HepG2 (cell line): Measurements from ENCODE around the gene CNTROB. TPM values are rescaled to one million over a fixed set of nuclear protein-coding genes. Genes with fewer than 3 reads are reported as not detected.

ENCODE experiments used
- ATAC-seq: fragments of 200-7000 bp; cut with Tn5 transposase; 3 replicates; pipeline ENCODE4 v1.9.1; 2020; ENCODE audit warnings: mild to moderate bottlenecking, moderate library complexity
- BruUV-seq: library from RNA; stranded (reverse); fragments of 400-500 nt; replicated peaks from 2 replicates; lab custom pipeline; 2021; lab: Mats Ljungman, UMichigan
- CTCF ChIA-PET: fragments of 300-600 bp; formaldehyde crosslinking; extraction: SDS; loops from one replicate; lab custom pipeline; 2021; ENCODE audit warnings: low total read pairs, inconsistent platforms, low intra/inter-chr PET ratio; lab: Yijun Ruan, JAX
- POLR2A ChIA-PET: fragments of 350-600 bp; sonication (Branson Sonifier 250); formaldehyde crosslinking; loops from one replicate; lab custom pipeline; 2020; ENCODE audit warnings: antibody characterized with exemption, inconsistent platforms; lab: Yijun Ruan, JAX
- DNase-seq: peaks from one replicate; pipeline ENCODE4 v3.0.0-alpha.2; 2015; ENCODE audit warnings: low spot score
- FAIRE-seq: peaks from 3 replicates; lab custom pipeline; 2011; peaks lifted over from hg19 to GRCh38; lab: Jason Lieb, UNC
- H2AFZ ChIP-seq: one replicate; pipeline ENCODE4 v1.6.1; 2011; ENCODE audit warnings: low read length, inconsistent platforms
- H3K27ac ChIP-seq: fragments of 300-600 bp; 3 replicates; pipeline ENCODE4 v1.8.0; 2011; ENCODE audit warnings: mixed run types, mild to moderate bottlenecking, mixed read lengths, low read length, inconsistent platforms; ENCODE audit not compliant: insufficient read depth; ENCODE audit errors: extremely low read length
- H3K27me3 ChIP-seq, 2 experiments: fragments of 200-600 bp in 1 of 2; 2 replicates in 1 of 2; 3 replicates in 1 of 2; pipeline versions ENCODE4 v1.6.0 to v1.8.0; 2011; ENCODE audit warnings: low read length in 2 of 2, mild to moderate bottlenecking in 2 of 2, moderate library complexity in 2 of 2, inconsistent platforms in 1 of 2; ENCODE audit not compliant: insufficient read depth in 2 of 2, control insufficient read depth in 1 of 2
- H3K36me3 ChIP-seq, 2 experiments: fragments of 200-600 bp in 1 of 2; replicated peaks in 1 of 2; 2 replicates in 1 of 2; 3 replicates in 1 of 2; pipeline versions ENCODE4 v1.5.1 to v1.8.0; 2011; ENCODE audit warnings: low read length in 2 of 2, inconsistent platforms in 1 of 2; ENCODE audit not compliant: insufficient read depth in 2 of 2, control insufficient read depth in 1 of 2
- H3K4me1 ChIP-seq: 2 replicates; pipeline ENCODE4 v1.5.1; 2012; ENCODE audit warnings: low read length, inconsistent platforms; ENCODE audit not compliant: insufficient read depth
- H3K4me2 ChIP-seq: 2 replicates; pipeline ENCODE4 v1.6.0; 2011; ENCODE audit warnings: low read depth, low read length, inconsistent platforms
- H3K4me3 ChIP-seq, 3 experiments: fragments of 200-600 bp in 1 of 3; sonication (generic), shearing (Covaris generic) in 1 of 3; replicated peaks in 1 of 3; 2 replicates each; pipeline ENCODE4 v1.5.1; 2011 to 2016; ENCODE audit warnings: low read length in 3 of 3, inconsistent platforms in 2 of 3, low read depth in 2 of 3, mild to moderate bottlenecking in 2 of 3, control low read depth in 1 of 3, mixed read lengths in 1 of 3; ENCODE audit not compliant: insufficient read depth in 1 of 3
- H3K79me2 ChIP-seq: one replicate; pipeline ENCODE4 v1.6.1; 2011; ENCODE audit warnings: low read length, inconsistent platforms; ENCODE audit not compliant: insufficient read depth
- H3K9ac ChIP-seq: 2 replicates; pipeline ENCODE4 v1.6.0; 2011; ENCODE audit warnings: mild to moderate bottlenecking, low read depth, low read length, inconsistent platforms; ENCODE audit not compliant: insufficient read depth
- H3K9me3 ChIP-seq: 2 replicates; pipeline ENCODE4 v1.5.1; 2012; ENCODE audit warnings: mild to moderate bottlenecking, low read length
- H4K20me1 ChIP-seq: 2 replicates; pipeline ENCODE4 v1.6.0; 2011; ENCODE audit warnings: inconsistent platforms, mild to moderate bottlenecking, low read length, moderate library complexity; ENCODE audit not compliant: insufficient read depth
- RFX3 ChIP-seq: IDR thresholded peaks from 2 replicates; pipeline ENCODE4 v1.6.1; 2016; ENCODE audit warnings: missing biosample characterization, missing genetic modification reagents
- SMAD9 ChIP-seq: sonication (generic); formaldehyde crosslinking; IDR thresholded peaks from 2 replicates; pipeline ENCODE4 v1.5.1; 2020; ENCODE audit warnings: mild to moderate bottlenecking, missing genetic modification reagents
- SMC3 ChIP-seq: IDR thresholded peaks from 2 replicates; pipeline ENCODE4 v1.6.1; 2011; ENCODE audit warnings: low read length, improper control_type of control experiment
- ZBTB38 ChIP-seq: sonication (generic); formaldehyde crosslinking; IDR thresholded peaks from 2 replicates; pipeline ENCODE4 v1.5.1; 2020; ENCODE audit warnings: mild to moderate bottlenecking, missing genetic modification reagents
- ZNF230 ChIP-seq: sonication (generic); formaldehyde crosslinking; IDR thresholded peaks from 2 replicates; pipeline ENCODE4 v1.4.0; 2020; ENCODE audit warnings: mild to moderate bottlenecking, missing genetic modification reagents
- ZNF382 ChIP-seq: sonication (generic); formaldehyde crosslinking; IDR thresholded peaks from 2 replicates; pipeline ENCODE4 v1.5.0; 2020; ENCODE audit warnings: missing genetic modification reagents, mild to moderate bottlenecking, borderline replicate concordance
- ZSCAN25 ChIP-seq: sonication (generic); formaldehyde crosslinking; IDR thresholded peaks from 2 replicates; pipeline ENCODE4 v1.8.0; 2022; ENCODE audit warnings: mild to moderate bottlenecking, missing genetic modification reagents
- ZSCAN9 ChIP-seq: IDR thresholded peaks from 2 replicates; pipeline ENCODE4 v1.6.1; 2016; ENCODE audit warnings: borderline replicate concordance
- WGBS: methylation state at CpG from one replicate; pipeline ENCODE4 v1.1.6; 2017; ENCODE audit warnings: low lambda C conversion rate; 5-methylcytosine and 5-hydroxymethylcytosine counted together
- in situ Hi-C: cut with HindIII; loops from 2 replicates; pipeline ENCODE4 v1.10.0; 2017; ENCODE audit warnings: low pct_unique_long_range_greater_than_20kb; ENCODE audit not compliant: extremely low pct_ligation_motif_present
- intact Hi-C: fragments of 100-400 bp; cut with micrococcal nuclease; formaldehyde crosslinking; loops from one replicate; pipeline ENCODE4 v1.10.0; 2022; ENCODE audit not compliant: unreplicated experiment
- polyA plus RNA-seq, 8 experiments: library from polyadenylated mRNA; depleted of rRNA in 3 of 8; stranded (reverse) in 7 of 8; unstranded in 1 of 8; fragments of >200 nt; fragmentation: Illumina TruSeq in 4 of 8; extraction: Trizol in 4 of 8; gene quantifications; 2 replicates each; pipeline versions ENCODE4 v1.2.1 to v1.2.3, GENCODE V29; 2011 to 2016; ENCODE audit warnings: low read depth in 4 of 8, missing spikeins in 1 of 8, mixed read lengths in 1 of 8; ENCODE audit not compliant: insufficient read depth in 1 of 8
- total RNA-seq, 5 experiments: library from RNA; depleted of rRNA; stranded (reverse); fragments of >200 nt; fragmentation: Illumina TruSeq; extraction: Trizol; gene quantifications; 2 replicates each; pipeline ENCODE4 v1.2.3, GENCODE V29; 2016; ENCODE audit warnings: low read depth in 1 of 5
- TF ChIP-seq, protein P1 (sequence below): IDR thresholded peaks from 2 replicates; pipeline ENCODE4 v1.6.1; 2012; ENCODE audit warnings: inconsistent platforms
- TF ChIP-seq, protein P2 (sequence below): sonication (generic); formaldehyde crosslinking; IDR thresholded peaks from 2 replicates; pipeline ENCODE4 v1.5.0; 2020; ENCODE audit warnings: missing genetic modification reagents, mild to moderate bottlenecking, borderline replicate concordance
- TF ChIP-seq, protein P3 (sequence below): sonication (generic); formaldehyde crosslinking; IDR thresholded peaks from 2 replicates; pipeline ENCODE4 v1.4.0; 2020; ENCODE audit warnings: missing genetic modification reagents, mild to moderate bottlenecking, borderline replicate concordance
- TF ChIP-seq, protein P4 (sequence below): sonication (generic); formaldehyde crosslinking; IDR thresholded peaks from 2 replicates; pipeline ENCODE4 v1.4.0; 2020; ENCODE audit warnings: missing genetic modification reagents
- TF ChIP-seq, protein P5 (sequence below): sonication (generic); formaldehyde crosslinking; IDR thresholded peaks from 2 replicates; pipeline ENCODE4 v1.5.0; 2020; ENCODE audit warnings: missing genetic modification reagents
- TF ChIP-seq, protein P6 (sequence below): sonication (generic); formaldehyde crosslinking; IDR thresholded peaks from 2 replicates; pipeline ENCODE4 v1.8.0; 2022; ENCODE audit warnings: mild to moderate bottlenecking, missing genetic modification reagents, borderline replicate concordance

The CNTROB gene
- total and polyA plus RNA-seq, 2 of the 13 experiments (the other 11 are each of a cell fraction or from before 2014, with no cell fraction given): 21.2 to 24.1 TPM

DNA sequence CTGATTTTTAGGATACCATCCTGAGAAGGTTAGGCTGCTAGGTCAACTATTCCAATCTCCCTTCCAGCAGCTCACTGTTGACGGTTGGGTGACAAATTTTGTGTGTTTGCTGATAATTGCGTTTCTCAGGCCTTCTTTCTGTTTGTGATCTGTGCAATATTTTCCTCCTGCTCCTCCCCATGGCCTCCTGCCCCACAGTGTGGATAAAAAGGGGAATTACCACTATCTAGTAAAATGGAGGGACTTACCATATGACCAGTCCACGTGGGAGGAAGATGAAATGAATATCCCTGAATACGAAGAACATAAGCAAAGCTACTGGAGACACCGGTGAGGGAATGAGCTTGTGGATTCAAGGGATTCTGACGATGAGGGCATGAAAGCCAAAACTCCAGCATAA lies 34.2 kb upstream of the CNTROB start (continued):
- peak; percentile 95 for TF ChIP-seq SMC3

DNA sequence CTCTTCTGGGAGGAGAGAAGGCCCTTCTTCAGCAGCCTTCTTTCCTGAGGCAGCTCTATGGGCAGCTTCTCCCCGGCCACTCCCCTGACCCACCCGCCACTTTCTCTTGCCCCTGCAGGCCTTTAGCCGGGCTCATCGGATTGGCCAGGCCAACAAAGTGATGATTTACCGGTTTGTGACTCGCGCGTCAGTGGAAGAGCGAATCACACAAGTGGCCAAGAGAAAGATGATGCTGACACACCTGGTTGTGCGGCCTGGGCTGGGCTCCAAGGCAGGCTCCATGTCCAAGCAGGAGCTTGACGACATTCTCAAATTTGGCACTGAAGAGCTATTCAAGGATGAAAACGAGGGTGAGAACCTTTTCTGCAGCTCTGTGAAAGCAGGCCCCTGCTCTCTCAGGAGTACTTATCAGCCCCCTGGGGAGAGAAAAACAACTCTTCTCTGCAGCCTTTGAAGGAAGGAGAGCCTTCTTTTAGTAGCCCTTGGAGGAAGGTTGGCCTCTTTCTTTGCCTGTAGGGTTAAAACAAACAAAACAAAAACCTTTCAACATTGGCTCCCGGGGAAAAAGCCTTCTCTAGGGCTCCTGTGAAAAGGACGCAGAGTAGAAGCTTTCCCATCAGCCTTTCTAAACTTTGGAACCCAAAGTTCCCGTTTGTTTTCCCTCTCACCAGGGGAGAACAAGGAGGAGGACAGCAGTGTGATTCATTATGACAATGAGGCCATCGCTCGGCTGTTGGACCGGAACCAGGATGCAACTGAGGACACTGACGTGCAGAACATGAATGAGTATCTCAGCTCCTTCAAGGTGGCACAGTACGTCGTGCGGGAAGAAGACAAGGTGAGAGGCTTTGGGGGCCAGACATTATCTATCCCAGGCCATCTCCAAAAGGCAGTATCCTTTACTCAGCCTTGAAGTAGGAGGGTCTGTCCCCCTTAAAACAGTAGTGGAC lies 28.6 kb upstream of the CNTROB start:
- CTCF ChIA-PET: no interaction called here
- in situ Hi-C loops: no loop called here
- H4K20me1 ChIP-seq: no peaks in the 10 kb centered on the region
- TF ChIP-seq, protein P1, sequence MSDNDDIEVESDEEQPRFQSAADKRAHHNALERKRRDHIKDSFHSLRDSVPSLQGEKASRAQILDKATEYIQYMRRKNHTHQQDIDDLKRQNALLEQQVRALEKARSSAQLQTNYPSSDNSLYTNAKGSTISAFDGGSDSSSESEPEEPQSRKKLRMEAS: no peak
- TF ChIP-seq, protein P2, sequence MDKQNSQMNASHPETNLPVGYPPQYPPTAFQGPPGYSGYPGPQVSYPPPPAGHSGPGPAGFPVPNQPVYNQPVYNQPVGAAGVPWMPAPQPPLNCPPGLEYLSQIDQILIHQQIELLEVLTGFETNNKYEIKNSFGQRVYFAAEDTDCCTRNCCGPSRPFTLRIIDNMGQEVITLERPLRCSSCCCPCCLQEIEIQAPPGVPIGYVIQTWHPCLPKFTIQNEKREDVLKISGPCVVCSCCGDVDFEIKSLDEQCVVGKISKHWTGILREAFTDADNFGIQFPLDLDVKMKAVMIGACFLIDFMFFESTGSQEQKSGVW (CRISPR knock-in tag): no peak
- TF ChIP-seq, protein P3, sequence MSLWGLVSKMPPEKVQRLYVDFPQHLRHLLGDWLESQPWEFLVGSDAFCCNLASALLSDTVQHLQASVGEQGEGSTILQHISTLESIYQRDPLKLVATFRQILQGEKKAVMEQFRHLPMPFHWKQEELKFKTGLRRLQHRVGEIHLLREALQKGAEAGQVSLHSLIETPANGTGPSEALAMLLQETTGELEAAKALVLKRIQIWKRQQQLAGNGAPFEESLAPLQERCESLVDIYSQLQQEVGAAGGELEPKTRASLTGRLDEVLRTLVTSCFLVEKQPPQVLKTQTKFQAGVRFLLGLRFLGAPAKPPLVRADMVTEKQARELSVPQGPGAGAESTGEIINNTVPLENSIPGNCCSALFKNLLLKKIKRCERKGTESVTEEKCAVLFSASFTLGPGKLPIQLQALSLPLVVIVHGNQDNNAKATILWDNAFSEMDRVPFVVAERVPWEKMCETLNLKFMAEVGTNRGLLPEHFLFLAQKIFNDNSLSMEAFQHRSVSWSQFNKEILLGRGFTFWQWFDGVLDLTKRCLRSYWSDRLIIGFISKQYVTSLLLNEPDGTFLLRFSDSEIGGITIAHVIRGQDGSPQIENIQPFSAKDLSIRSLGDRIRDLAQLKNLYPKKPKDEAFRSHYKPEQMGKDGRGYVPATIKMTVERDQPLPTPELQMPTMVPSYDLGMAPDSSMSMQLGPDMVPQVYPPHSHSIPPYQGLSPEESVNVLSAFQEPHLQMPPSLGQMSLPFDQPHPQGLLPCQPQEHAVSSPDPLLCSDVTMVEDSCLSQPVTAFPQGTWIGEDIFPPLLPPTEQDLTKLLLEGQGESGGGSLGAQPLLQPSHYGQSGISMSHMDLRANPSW (CRISPR knock-in tag): no peak
- TF ChIP-seq, protein P4, sequence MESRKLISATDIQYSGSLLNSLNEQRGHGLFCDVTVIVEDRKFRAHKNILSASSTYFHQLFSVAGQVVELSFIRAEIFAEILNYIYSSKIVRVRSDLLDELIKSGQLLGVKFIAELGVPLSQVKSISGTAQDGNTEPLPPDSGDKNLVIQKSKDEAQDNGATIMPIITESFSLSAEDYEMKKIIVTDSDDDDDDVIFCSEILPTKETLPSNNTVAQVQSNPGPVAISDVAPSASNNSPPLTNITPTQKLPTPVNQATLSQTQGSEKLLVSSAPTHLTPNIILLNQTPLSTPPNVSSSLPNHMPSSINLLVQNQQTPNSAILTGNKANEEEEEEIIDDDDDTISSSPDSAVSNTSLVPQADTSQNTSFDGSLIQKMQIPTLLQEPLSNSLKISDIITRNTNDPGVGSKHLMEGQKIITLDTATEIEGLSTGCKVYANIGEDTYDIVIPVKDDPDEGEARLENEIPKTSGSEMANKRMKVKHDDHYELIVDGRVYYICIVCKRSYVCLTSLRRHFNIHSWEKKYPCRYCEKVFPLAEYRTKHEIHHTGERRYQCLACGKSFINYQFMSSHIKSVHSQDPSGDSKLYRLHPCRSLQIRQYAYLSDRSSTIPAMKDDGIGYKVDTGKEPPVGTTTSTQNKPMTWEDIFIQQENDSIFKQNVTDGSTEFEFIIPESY (CRISPR knock-in tag): no peak
- TF ChIP-seq, protein P5, sequence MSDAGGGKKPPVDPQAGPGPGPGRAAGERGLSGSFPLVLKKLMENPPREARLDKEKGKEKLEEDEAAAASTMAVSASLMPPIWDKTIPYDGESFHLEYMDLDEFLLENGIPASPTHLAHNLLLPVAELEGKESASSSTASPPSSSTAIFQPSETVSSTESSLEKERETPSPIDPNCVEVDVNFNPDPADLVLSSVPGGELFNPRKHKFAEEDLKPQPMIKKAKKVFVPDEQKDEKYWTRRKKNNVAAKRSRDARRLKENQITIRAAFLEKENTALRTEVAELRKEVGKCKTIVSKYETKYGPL (CRISPR knock-in tag): no peak
- TF ChIP-seq ZBTB38 (CRISPR knock-in tag): no peak
- no peak for TF ChIP-seq ZSCAN25 (CRISPR knock-in tag)
- no peak for TF ChIP-seq RFX3 (CRISPR knock-in tag)
- no peak for TF ChIP-seq SMAD9 (CRISPR knock-in tag)
- TF ChIP-seq, protein P6, sequence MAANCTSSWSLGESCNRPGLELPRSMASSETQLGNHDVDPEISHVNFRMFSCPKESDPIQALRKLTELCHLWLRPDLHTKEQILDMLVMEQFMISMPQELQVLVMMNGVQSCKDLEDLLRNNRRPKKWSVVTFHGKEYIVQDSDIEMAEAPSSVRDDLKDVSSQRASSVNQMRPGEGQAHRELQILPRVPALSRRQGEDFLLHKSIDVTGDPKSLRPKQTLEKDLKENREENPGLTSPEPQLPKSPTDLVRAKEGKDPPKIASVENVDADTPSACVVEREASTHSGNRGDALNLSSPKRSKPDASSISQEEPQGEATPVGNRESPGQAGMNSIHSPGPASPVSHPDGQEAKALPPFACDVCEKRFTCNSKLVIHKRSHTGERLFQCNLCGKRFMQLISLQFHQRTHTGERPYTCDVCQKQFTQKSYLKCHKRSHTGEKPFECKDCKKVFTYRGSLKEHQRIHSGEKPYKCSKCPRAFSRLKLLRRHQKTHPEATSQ: no peak
- no peak for TF ChIP-seq ZSCAN9 (CRISPR knock-in tag)
- no peak for TF ChIP-seq ZNF382
- TF ChIP-seq ZNF230 (CRISPR knock-in tag): no peak

More for the DNA sequence above, 28.6 kb upstream of the CNTROB start:
- Histone ChIP-seq H3K4me2 (no peak overlapping the region), H2AFZ (no peak overlapping the region), H3K79me2 (no peaks in the 10 kb centered on the region), H3K4me1 (no peaks in the 10 kb centered on the region), H3K27me3 (no peaks in the 10 kb centered on the region), H3K9me3 (no peaks in the 10 kb centered on the region), H3K4me3 (no peak overlapping the region), H3K9ac (no peak overlapping the region), H3K27ac (no peak overlapping the region), H3K36me3 (no peaks in the 10 kb centered on the region; a peak in 2 of 5 replicates)
- POLR2A ChIA-PET: interaction anchor here (1.1 kb wide), 1 partner anchor 28 kb away, joined by 3 read pairs; the partner anchor contains the start of gene TRAPPC1
- BruUV-seq: no TSS peak
- intact Hi-C loops: no loop called here
- FAIRE-seq (no peak), DNase-seq (no peak), ATAC-seq (no peak)
- whole genome bisulfite sequencing: 86% methylated on average over 17 of the region's 22 CpGs
